ENCODE measurements around the gene CDH4. TPM values are rescaled to one million over a fixed set of nuclear protein-coding genes. Genes with fewer than 3 reads are reported as not detected.

CDH4 gene
- total RNA-seq, 1 donor from 2014 or later = 12.1 TPM

DNA sequence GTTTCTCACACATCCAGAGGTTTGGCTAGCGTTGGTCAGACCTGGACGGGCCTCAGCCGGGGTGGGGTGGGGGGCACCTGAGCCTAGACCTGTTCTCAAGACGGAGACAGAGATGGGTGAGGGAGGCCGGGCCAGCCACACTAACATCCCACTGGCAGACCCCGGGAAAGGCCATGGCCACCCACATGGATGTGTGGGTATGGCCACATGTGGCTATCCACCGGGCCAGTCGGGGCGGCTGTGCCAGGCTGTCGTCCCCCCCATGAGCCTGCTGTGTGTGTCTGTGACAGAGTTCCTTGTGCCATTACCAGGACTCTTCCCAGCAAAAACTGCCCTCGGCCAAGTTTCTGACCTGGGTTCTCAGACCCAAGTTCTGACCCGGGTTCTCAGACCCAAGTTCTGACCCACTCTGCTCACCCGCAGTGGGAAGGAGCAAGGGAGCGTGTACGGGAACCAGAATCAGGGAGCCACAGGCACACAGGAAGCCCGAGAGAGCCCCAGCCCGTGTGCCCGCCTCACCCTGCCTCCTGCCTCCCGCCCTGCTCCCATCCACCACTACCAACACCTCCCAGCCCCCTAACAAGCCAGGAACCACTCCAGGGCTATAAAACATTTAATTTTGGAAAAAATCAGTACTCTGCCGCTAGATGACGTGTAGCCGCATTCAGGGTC is 558.1 kb downstream of the CDH4 start:
- FAIRE-seq = no peak
- Histone ChIP-seq H3K27me3 (ENCODE audit: control insufficient read depth, insufficient read depth, low read length) (no peaks in the 10 kb centered on the region), H3K36me3 (ENCODE audit: control insufficient read depth, insufficient read depth, low read length) (no peaks in the 10 kb centered on the region)

DNA sequence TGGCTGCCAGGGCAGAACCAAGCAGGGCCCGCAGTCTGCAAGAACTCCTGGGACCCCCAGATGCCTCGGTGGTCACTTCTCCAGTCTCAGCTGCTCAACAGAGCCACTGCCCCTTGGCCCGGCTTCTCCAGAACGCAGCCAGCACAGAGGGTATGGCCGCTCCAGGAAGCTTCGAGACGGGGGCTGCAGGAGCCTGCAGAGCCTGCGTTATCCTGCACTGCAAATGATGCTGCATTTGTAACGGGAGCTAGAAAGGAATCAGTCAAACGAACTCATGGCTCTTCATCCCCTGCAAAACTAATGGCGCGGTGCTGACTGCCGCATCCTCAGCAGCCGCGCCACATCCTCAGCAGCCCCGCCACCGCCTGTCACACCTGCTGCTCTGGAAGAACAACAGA is 558.7 kb downstream of the CDH4 start:
- no peak for DNase-seq (ENCODE audit: low read depth)
- Histone ChIP-seq H3K4me3 (ENCODE audit: low read depth, low read length) (no peak overlapping the region), H3K36me3 (ENCODE audit: control insufficient read depth, insufficient read depth, low read length) (no peaks in the 10 kb centered on the region), H3K27me3 (ENCODE audit: control insufficient read depth, insufficient read depth, low read length) (no peaks in the 10 kb centered on the region)
- no peak for FAIRE-seq
- TF ChIP-seq, protein P1, sequence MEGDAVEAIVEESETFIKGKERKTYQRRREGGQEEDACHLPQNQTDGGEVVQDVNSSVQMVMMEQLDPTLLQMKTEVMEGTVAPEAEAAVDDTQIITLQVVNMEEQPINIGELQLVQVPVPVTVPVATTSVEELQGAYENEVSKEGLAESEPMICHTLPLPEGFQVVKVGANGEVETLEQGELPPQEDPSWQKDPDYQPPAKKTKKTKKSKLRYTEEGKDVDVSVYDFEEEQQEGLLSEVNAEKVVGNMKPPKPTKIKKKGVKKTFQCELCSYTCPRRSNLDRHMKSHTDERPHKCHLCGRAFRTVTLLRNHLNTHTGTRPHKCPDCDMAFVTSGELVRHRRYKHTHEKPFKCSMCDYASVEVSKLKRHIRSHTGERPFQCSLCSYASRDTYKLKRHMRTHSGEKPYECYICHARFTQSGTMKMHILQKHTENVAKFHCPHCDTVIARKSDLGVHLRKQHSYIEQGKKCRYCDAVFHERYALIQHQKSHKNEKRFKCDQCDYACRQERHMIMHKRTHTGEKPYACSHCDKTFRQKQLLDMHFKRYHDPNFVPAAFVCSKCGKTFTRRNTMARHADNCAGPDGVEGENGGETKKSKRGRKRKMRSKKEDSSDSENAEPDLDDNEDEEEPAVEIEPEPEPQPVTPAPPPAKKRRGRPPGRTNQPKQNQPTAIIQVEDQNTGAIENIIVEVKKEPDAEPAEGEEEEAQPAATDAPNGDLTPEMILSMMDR (IDR thresholded peaks at IDR 0.05; ENCODE audit: insufficient read depth, low read length, severe bottlenecking) = no peak

More for the DNA sequence above, 558.1 kb downstream of the CDH4 start:
- DNase-seq (ENCODE audit: low read depth) = no peak
- no peak overlapping the region for H3K4me3 ChIP-seq (ENCODE audit: low read depth, low read length)
- TF ChIP-seq, protein P1 (IDR thresholded peaks at IDR 0.05; ENCODE audit: insufficient read depth, low read length, severe bottlenecking) = no peak

DNA sequence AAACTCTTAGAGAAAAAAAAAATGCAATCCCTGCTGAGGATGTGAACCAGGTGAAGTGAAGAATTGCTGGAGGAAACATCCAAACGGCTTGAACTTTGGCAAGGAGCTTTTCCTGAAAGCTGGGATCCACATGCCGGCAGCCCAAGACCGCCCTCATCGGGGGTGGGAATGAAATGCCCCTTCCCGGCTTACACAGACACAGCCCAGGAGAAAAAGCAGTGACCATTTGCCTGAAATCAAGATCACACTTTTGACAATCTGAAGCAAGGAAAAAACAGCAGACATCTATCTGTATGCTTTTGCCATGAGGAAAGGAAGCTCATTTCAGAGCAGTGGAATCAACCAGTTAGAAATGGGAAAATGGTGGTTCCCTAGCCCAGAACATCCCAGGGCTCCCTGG is 559.1 kb downstream of the CDH4 start:
- TF ChIP-seq, protein P1 (IDR thresholded peaks at IDR 0.05; ENCODE audit: insufficient read depth, low read length, severe bottlenecking) = no peak
- DNase-seq (ENCODE audit: low read depth) = no peak
- no peak overlapping the region for H3K4me3 ChIP-seq (ENCODE audit: low read depth, low read length)
- H3K36me3 ChIP-seq (ENCODE audit: control insufficient read depth, insufficient read depth, low read length) = no peaks in the 10 kb centered on the region
- no peaks in the 10 kb centered on the region for H3K27me3 ChIP-seq (ENCODE audit: control insufficient read depth, insufficient read depth, low read length)
- FAIRE-seq = no peak

DNA sequence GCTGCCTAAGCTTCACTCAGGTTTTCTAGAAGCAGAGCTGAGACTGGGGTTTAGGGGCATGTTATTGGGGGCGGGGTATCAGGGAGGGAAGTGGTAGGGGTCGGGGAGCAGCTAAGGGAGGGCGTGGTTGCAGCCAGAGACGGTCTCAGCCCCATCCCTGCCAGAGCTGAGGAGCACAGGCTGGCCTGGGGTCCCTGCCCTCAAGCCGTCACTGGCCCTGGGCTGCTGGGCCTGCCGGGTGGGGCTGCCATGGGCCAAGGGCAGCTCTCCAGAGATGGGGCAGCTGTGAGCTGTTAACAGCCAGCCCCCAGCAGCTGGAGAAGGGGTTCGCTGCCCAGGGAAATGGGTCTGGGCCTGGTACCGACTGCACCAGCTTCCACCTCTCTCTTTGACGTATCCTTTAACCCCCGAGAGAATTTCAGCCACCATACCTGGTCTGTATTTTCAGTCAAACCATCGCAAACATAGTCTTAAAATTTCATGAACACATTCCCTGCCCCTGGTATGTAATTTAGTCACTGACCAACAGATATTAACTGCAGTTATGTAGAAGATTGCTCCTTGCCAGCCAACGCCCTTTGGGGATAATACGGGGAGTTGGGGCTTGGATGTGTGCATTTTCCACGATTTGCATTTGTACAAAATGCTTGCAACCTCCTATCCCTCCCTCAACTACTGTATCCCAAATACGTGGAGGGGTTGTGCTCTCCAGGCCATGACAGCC is 560.2 kb downstream of the CDH4 start:
- TF ChIP-seq, protein P1 (IDR thresholded peaks at IDR 0.05; ENCODE audit: insufficient read depth, low read length, severe bottlenecking) = no peak
- DNase-seq (ENCODE audit: low read depth) (no peak), FAIRE-seq (no peak)
- H3K36me3 ChIP-seq (ENCODE audit: control insufficient read depth, insufficient read depth, low read length) = no peaks in the 10 kb centered on the region
- no peak overlapping the region for H3K4me3 ChIP-seq (ENCODE audit: low read depth, low read length)
- no peaks in the 10 kb centered on the region for H3K27me3 ChIP-seq (ENCODE audit: control insufficient read depth, insufficient read depth, low read length)

DNA sequence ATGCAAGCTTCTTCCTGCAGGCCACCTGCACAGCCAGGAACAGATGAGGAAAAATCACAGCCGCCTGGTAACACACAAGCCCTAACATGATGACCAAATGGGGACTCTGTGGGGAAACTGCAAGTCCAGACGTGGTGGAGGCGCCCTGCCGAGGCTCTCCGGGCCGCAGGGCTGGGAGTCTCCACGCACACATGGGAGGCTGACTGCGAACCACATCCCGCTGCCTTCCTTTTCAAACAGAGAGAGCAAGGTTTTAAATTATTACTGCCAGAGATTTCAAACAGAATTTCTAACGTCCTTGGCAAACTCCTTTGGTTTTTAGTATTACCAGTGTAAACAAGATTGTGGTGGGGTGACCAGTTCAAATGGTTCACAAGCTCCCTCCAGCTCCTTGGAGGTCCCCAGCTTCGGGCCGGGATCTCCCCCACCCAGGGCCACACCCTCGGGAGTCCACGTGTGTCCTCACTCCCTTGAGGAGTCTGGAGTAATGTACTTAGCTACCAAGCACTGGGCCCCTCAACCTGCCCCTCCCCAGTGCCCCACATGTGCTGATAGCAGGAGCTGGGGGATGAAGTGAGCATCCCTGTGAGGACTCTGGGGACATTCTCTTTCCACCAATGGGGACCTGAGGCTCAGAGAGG is 560.9 kb downstream of the CDH4 start:
- DNase-seq (ENCODE audit: low read depth) (peak; percentile 52), FAIRE-seq (no peak)
- H3K36me3 ChIP-seq (ENCODE audit: control insufficient read depth, insufficient read depth, low read length) = no peaks in the 10 kb centered on the region
- no peaks in the 10 kb centered on the region for H3K27me3 ChIP-seq (ENCODE audit: control insufficient read depth, insufficient read depth, low read length)
- H3K4me3 ChIP-seq (ENCODE audit: low read depth, low read length) = no peak overlapping the region
- TF ChIP-seq, protein P1 (IDR thresholded peaks at IDR 0.05; ENCODE audit: insufficient read depth, low read length, severe bottlenecking) = no peak
